Measurements from ENCODE around the gene ALDH3A1. TPM values are rescaled to one million over a fixed set of nuclear protein-coding genes. Genes with fewer than 3 reads are reported as not detected.

ALDH3A1 gene
- polyA plus RNA-seq, 2 of the 4 experiments (the other 2 are of a cell fraction): 959 to 1,190 TPM

DNA sequence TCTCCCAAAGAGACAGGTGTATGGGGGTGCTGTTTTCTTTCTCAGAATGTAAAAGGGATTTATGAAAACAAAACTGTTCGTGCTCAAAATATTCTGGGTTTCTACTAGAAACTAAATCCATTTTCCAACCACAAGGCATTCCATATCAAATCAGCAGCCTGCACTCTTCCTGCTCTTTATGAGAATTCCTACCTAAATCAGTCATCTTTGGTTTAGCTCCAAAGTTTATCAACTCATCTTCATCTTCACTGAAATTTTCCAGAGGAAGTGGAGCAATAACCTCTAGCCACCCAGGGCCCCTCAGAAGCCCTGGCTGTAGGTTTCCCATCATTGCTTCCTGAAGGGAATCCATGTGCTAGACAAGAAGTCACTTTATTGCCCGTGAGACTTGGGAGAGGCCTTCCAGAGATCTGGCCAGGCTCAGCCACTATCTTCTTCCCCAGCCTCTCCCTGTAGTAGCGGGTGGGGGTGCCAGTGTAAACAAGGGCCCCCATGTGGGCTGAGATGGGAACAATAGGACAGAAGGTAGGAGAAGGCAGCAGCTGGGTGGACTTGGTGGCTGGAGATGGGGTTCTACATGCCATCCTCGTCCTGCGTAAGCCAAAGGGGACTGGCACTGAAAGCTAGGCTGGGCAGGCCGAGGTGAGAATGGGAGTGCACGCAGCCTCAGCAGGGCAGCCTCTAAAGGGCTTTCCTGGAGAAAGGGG is 22.0 kb upstream of the ALDH3A1 start (continued):
- TF ChIP-seq E2F6 (IDR thresholded peaks at IDR 0.05; ENCODE audit: borderline replicate concordance, low read depth) (no peak), EHF (CRISPR knock-in tag; IDR thresholded peaks at IDR 0.05) (no peak)

DNA sequence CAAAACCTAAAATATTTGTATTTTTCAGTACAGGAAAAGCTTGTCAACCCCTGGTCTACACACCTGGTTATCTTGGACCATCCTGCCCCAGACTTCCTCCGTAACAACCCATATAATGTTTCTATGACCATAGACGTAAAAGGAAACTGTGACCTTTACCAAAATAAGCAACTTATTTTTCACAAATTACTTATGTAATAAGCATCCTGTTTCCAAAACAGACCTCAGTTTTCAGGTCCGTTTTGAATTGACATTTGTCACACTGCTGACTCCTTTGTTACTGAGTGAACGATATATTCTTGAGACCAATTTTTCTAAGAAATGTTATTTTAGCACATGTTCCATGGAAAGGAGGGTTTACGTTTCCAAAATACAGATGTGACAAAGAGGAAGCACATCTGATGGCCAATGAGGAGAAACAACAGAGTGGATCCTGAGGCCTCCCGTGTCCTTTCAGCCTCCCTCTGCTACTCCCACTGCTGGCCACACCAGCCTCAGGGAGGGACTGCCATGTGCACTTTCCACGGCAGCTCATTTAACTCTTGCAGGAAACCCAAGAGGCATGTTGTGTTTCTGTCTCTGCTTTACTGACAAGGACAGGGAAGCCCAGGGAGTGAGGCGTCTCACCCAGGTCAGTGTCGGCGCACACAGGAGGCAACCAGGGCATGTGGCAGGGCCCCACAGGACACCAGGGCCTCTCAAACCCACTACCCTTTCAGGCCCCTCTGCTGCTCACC is 20.1 kb upstream of the ALDH3A1 start:
- FAIRE-seq (no peak), ATAC-seq (no peak), DNase-seq (ENCODE audit: low read depth in 1 of 2, low spot score in 1 of 2) (no peak)
- Histone ChIP-seq H3K4me2 (no peak overlapping the region), H3K9me3 (no peaks in the 10 kb centered on the region), H3K27ac (no peak overlapping the region), H3K4me3 (no peak overlapping the region), H3K4me1 (peaks cover 5% of the 10 kb centered on the region; the same call in 2 of the 3 replicates)
- TF ChIP-seq, protein P1, sequence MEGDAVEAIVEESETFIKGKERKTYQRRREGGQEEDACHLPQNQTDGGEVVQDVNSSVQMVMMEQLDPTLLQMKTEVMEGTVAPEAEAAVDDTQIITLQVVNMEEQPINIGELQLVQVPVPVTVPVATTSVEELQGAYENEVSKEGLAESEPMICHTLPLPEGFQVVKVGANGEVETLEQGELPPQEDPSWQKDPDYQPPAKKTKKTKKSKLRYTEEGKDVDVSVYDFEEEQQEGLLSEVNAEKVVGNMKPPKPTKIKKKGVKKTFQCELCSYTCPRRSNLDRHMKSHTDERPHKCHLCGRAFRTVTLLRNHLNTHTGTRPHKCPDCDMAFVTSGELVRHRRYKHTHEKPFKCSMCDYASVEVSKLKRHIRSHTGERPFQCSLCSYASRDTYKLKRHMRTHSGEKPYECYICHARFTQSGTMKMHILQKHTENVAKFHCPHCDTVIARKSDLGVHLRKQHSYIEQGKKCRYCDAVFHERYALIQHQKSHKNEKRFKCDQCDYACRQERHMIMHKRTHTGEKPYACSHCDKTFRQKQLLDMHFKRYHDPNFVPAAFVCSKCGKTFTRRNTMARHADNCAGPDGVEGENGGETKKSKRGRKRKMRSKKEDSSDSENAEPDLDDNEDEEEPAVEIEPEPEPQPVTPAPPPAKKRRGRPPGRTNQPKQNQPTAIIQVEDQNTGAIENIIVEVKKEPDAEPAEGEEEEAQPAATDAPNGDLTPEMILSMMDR (IDR thresholded peaks at IDR 0.05): no peak
- no peak for TF ChIP-seq RFX5 (IDR thresholded peaks at IDR 0.05)
- TF ChIP-seq, protein P2, sequence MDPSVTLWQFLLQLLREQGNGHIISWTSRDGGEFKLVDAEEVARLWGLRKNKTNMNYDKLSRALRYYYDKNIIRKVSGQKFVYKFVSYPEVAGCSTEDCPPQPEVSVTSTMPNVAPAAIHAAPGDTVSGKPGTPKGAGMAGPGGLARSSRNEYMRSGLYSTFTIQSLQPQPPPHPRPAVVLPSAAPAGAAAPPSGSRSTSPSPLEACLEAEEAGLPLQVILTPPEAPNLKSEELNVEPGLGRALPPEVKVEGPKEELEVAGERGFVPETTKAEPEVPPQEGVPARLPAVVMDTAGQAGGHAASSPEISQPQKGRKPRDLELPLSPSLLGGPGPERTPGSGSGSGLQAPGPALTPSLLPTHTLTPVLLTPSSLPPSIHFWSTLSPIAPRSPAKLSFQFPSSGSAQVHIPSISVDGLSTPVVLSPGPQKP (IDR thresholded peaks at IDR 0.05; ENCODE audit: low read depth, low read length): no peak
- no peak for TF ChIP-seq SMC3 (IDR thresholded peaks at IDR 0.05)
- TF ChIP-seq, protein P3, sequence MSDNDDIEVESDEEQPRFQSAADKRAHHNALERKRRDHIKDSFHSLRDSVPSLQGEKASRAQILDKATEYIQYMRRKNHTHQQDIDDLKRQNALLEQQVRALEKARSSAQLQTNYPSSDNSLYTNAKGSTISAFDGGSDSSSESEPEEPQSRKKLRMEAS (IDR thresholded peaks at IDR 0.05): no peak
- TF ChIP-seq MAZ (IDR thresholded peaks at IDR 0.05; ENCODE audit: borderline replicate concordance, low read depth, low read length): no peak
- TF ChIP-seq JUN (IDR thresholded peaks at IDR 0.05): no peak
- TF ChIP-seq, protein P4, sequence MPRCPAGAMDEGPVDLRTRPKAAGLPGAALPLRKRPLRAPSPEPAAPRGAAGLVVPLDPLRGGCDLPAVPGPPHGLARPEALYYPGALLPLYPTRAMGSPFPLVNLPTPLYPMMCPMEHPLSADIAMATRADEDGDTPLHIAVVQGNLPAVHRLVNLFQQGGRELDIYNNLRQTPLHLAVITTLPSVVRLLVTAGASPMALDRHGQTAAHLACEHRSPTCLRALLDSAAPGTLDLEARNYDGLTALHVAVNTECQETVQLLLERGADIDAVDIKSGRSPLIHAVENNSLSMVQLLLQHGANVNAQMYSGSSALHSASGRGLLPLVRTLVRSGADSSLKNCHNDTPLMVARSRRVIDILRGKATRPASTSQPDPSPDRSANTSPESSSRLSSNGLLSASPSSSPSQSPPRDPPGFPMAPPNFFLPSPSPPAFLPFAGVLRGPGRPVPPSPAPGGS (IDR thresholded peaks at IDR 0.05): no peak
- TF ChIP-seq KDM1A (IDR thresholded peaks at IDR 0.05; ENCODE audit: low read depth): no peak
- no peak for TF ChIP-seq HES2 (IDR thresholded peaks at IDR 0.05)
- no peak for TF ChIP-seq BHLHE40 (IDR thresholded peaks at IDR 0.05; ENCODE audit: low read depth, low read length)
- TF ChIP-seq ZNF302 (CRISPR knock-in tag; IDR thresholded peaks at IDR 0.05): no peak
- TF ChIP-seq CHD4 (IDR thresholded peaks at IDR 0.05; ENCODE audit: borderline replicate concordance): no peak
- TF ChIP-seq E2F6 (IDR thresholded peaks at IDR 0.05; ENCODE audit: borderline replicate concordance, low read depth): no peak
- TF ChIP-seq TFCP2L1 (CRISPR knock-in tag; IDR thresholded peaks at IDR 0.05): no peak
- no peak for TF ChIP-seq EHMT2 (IDR thresholded peaks at IDR 0.05; ENCODE audit: low read depth)
- 71% methylated on average over 10 of the region's 10 CpGs for WGBS (ENCODE audit: missing lambda C conversion rate)
- ChIA-PET CTCF (interaction anchor here (0.8 to 22.4 kb wide), 13 partner anchors 9 to 404 kb away, joined by 3 to 681 read pairs (median 21); partner anchors contain the start of genes ALDH3A1, ALDH3A2 and B9D1), POLR2A (no interaction called here)

All from A549 (cell line).